RWPE1 (cell line): ENCODE results near the gene CD1E.
"Not testable (repeated sequence)": the region's sequence is repeated elsewhere in the genome, so short reads cannot be mapped to it uniquely, and the experiment has no call there.

Source experiments
- CTCF ChIA-PET: fragments of 350-600 bp; sonication (Branson Sonifier 250); formaldehyde crosslinking; extraction: SDS; loops from one replicate; lab custom pipeline; 2021; lab: Yijun Ruan, JAX
- POLR2A ChIA-PET: fragments of 400-600 bp; formaldehyde crosslinking; extraction: SDS; loops from one replicate; lab custom pipeline; 2020; ENCODE audit warnings: antibody characterized with exemption; ENCODE audit not compliant: low non-redundant PET; lab: Yijun Ruan, JAX
- DNase-seq: peaks from one replicate; pipeline ENCODE4 v3.0.0; 2012; ENCODE audit warnings: low spot score
- H3K27ac ChIP-seq: fragments of 450-650 bp; 2 replicates; pipeline ENCODE4 v1.5.1; 2017
- TF ChIP-seq, protein P1 (sequence below): fragments of 450-650 bp; conservative IDR thresholded peaks from 2 replicates; pipeline ENCODE4 v1.5.1; 2017; ENCODE audit warnings: low read depth, mild to moderate bottlenecking

Gene CD1E

DNA sequence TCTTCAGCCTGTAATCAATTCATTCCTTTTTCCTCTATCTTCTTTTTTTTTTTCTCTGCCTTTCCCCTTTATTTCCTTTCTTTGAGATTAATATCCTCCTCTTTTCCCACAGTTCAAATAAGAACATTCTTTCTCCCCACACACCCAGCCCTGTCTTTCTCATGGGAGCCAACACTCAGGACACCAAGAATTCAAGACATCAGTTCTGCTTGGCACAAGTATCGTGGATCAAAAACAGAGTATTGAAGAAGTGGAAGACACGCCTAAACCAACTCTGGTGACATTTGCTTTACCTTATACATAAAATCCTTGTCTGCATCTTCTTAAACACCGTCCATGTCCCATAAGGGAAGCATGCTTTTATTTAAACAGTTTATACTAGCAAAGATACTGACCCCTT lies 2.9 kb downstream of the CD1E start:
- TF ChIP-seq, protein P1, sequence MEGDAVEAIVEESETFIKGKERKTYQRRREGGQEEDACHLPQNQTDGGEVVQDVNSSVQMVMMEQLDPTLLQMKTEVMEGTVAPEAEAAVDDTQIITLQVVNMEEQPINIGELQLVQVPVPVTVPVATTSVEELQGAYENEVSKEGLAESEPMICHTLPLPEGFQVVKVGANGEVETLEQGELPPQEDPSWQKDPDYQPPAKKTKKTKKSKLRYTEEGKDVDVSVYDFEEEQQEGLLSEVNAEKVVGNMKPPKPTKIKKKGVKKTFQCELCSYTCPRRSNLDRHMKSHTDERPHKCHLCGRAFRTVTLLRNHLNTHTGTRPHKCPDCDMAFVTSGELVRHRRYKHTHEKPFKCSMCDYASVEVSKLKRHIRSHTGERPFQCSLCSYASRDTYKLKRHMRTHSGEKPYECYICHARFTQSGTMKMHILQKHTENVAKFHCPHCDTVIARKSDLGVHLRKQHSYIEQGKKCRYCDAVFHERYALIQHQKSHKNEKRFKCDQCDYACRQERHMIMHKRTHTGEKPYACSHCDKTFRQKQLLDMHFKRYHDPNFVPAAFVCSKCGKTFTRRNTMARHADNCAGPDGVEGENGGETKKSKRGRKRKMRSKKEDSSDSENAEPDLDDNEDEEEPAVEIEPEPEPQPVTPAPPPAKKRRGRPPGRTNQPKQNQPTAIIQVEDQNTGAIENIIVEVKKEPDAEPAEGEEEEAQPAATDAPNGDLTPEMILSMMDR, result no peak
- no peak overlapping the region for H3K27ac ChIP-seq
- POLR2A ChIA-PET, result no interaction called here
- no peak for DNase-seq
- CTCF ChIA-PET, result no interaction called here

DNA sequence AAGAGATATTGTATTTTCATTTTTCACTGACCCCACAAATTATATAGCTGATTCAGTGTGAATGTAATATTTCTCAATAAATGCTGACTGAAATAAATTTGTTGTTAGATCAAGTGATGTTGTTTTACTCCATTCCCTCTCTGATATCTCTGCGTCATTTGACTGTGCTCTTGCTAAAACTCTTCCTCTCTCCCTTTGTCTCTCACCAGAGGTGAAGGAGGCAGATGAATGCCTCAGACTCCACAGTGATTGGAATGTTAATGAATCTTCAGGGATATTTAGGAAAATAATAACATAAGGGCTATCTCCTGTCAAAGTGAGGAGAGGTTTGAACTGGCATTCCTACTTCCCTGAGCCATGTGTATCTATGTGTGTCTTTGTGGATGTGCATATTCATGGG lies 3.7 kb downstream of the CD1E start:
- TF ChIP-seq, protein P1, result no peak
- no peak for DNase-seq
- POLR2A ChIA-PET, result no interaction called here
- CTCF ChIA-PET, result interaction anchor here (0.6 kb wide), 1 partner anchor 821 kb away, joined by 3 read pairs; no protein-coding TSS in a partner anchor
- no peak overlapping the region for H3K27ac ChIP-seq

DNA sequence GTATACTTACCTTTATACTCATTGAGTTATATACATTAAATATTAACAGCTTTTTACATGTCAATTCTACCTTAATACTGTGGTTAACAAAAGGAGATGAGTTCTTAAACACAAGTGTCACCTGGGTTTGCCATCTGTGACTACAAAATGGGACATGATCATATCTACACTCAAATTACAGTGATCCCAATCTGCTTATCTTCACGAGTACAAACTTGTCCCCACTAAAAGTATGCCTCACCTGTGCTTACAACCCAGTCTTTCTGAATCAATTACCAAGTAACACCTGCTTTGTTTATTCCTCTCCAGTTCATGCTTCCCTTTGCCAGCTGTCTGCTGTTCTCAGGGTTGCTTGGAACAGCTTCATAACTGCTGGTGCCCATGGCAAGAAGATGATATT lies 8.8 kb downstream of the CD1E start:
- POLR2A ChIA-PET, result no interaction called here
- TF ChIP-seq, protein P1, result no peak
- CTCF ChIA-PET, result no interaction called here

DNA sequence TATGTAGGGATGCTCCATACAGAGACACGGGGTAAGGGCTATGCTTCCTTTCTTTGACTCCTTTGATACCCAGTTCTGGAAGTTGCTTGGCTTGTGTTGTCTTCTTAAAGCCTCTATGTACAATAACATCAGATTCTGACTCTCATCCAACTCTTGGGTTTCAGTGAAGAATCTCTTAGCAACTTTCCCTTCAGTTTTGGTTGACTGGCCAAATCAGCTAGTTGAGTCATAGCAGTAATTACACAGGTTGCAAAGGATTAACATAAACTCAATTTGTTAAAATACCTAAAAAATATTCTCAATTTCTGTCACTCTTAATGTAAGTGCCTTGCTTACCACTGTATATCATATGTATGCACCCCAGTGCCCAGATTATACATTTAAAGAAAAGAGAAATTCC lies 9.2 kb downstream of the CD1E start:
- CTCF ChIA-PET, result no interaction called here
- TF ChIP-seq, protein P1, result no peak
- no peak for DNase-seq
- no peak overlapping the region for H3K27ac ChIP-seq
- POLR2A ChIA-PET, result no interaction called here

More for the DNA sequence above, 8.8 kb downstream of the CD1E start:
- DNase-seq, result no peak
- no peak overlapping the region for H3K27ac ChIP-seq

DNA sequence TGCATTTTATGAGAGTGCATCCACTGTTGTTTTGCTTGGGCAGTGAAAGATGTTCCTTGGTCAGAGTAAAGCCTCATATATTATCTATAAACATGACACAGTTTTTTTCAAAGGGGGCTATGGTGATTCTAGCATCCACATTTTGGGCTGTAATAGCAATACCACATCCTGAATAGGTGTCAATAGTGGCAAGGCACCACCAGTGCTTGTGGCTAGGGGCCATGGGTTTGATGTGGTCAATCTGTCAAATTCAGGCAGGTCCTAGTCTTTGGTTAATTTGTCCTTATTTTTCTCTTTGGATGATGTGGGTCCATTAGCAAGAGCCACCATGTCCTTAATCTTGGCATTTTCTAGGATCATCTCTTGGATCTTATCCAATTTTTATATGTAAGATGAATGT lies 13.1 kb downstream of the CD1E start:
- DNase-seq, result no peak
- ChIA-PET POLR2A (no interaction called here), CTCF (interaction anchor here (0.7 kb wide), 1 partner anchor 130 kb away, joined by 3 read pairs; no protein-coding TSS in a partner anchor)
- no peak overlapping the region for H3K27ac ChIP-seq
- TF ChIP-seq, protein P1, result no peak

DNA sequence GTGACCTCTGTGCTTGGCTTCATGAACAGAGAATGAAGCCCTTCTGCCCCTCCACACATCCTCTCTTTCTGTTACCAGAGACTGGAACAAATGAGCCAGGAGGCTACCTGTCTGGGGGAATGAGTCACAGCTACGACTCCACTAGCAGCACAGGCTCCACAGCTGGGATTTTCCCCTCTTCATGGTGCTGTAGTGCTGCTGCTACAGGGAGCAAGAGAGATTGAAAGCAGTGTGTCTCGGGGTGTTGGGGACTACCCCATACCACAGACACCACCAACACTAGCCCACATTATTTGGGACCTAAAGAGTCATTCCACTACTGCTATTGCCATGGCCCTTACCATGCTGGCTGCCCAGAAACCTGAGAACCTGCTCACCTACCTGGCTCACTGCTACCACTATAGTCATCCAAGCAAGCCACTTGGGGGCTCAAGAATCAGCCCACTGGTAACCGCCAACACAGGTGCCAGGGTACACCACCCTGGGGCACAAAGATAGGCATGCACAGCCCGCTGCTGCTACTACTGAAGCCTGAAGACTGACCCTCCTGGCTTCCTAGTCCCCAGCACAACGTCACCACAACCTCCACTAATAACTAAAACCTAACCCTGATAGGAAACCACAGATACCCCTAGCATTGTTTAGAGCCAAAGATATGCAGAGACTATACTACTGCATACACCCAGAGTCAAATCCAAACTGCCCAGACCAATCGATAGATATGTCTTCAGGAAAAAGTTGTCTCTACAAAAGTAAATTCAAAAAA lies 17.7 kb downstream of the CD1E start:
- CTCF ChIA-PET, result no interaction called here
- no peak overlapping the region for H3K27ac ChIP-seq
- TF ChIP-seq, protein P1, result no peak
- DNase-seq, result no peak
- POLR2A ChIA-PET, result no interaction called here

DNA sequence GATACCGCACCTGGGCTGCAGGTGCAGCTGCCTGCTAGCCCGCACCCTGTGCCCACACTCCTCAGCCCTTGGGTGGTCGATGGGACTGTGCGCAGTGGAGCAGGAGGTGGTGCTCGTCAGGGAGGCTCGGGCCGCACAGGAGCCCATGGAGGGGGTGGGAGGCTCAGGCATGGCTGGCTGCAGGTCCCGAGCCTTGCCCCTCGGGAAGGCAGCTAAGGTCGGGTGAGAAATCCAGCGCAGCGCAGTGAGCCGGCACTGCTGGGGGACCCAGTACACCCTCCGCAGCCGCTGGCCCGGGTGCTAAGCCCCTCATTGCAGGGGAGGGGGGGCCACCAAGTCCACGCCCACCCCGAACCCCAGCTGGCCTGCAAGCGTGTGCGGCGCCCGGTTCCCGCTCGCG lies 20.4 kb downstream of the CD1E start:
- POLR2A ChIA-PET, DNase-seq, H3K27ac ChIP-seq, CTCF ChIA-PET: not testable (repeated sequence)
